HEK293T (cell line): Measurements from ENCODE around the gene POPDC2.

Source experiments
- ARNT ChIP-seq: fragments of 450-650 bp; IDR thresholded peaks from 2 replicates; pipeline ENCODE4 v1.6.1; 2017; ENCODE audit warnings: mild to moderate bottlenecking
- BHLHE40 ChIP-seq: fragments of 450-650 bp; IDR thresholded peaks from 2 replicates; pipeline ENCODE4 v1.6.1; 2016; ENCODE audit warnings: mild to moderate bottlenecking, moderate library complexity, borderline replicate concordance
- CTBP1 ChIP-seq: fragments of 450-650 bp; IDR thresholded peaks from 2 replicates; pipeline ENCODE4 v1.6.1; 2016; ENCODE audit warnings: borderline replicate concordance
- FOXA1 ChIP-seq: fragments of 450-650 bp; IDR thresholded peaks from 2 replicates; pipeline ENCODE4 v1.6.1; 2016; ENCODE audit warnings: mild to moderate bottlenecking
- FOXK2 ChIP-seq: fragments of 450-650 bp; IDR thresholded peaks from 2 replicates; pipeline ENCODE4 v1.6.1; 2016; ENCODE audit warnings: mild to moderate bottlenecking
- FOXM1 ChIP-seq: fragments of 450-650 bp; IDR thresholded peaks from 2 replicates; pipeline ENCODE4 v1.6.1; 2017; ENCODE audit warnings: mild to moderate bottlenecking, borderline replicate concordance
- L3MBTL2 ChIP-seq: fragments of 450-650 bp; conservative IDR thresholded peaks from 2 replicates; pipeline ENCODE4 v1.6.1; 2016; ENCODE audit warnings: mild to moderate bottlenecking
- SP1 ChIP-seq: fragments of 450-650 bp; IDR thresholded peaks from 2 replicates; pipeline ENCODE4 v1.6.1; 2017
- TARDBP ChIP-seq: fragments of 450-650 bp; IDR thresholded peaks from 2 replicates; pipeline ENCODE4 v1.6.1; 2016
- TF ChIP-seq, protein P1 (sequence below): fragments of 450-650 bp; IDR thresholded peaks from 2 replicates; pipeline ENCODE4 v1.6.1; 2016

DNA sequence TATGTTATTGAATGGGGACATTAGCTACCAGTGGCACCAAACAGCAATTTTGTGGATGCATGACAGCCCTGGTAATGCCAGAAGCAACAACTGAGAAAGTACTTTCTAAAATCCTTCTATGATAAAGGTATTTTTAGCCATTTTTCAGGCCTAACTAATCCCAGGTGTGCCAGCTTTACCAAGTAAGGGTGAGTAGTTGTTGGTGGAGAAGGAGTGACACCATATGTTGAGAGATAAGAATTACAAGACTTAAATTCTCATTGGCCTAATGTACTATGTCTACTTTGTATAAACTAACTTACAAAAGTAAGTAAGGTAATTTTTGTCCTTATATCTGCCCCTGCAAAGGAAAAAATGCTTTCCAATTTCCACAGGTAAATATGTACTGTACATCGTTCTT lies 20.9 kb upstream of the POPDC2 start:
- TF ChIP-seq SP1: no peak
- TF ChIP-seq BHLHE40: no peak
- no peak for TF ChIP-seq ARNT
- TF ChIP-seq FOXA1: no peak
- no peak for TF ChIP-seq TARDBP
- TF ChIP-seq FOXK2: no peak
- TF ChIP-seq CTBP1: no peak
- TF ChIP-seq, protein P1, sequence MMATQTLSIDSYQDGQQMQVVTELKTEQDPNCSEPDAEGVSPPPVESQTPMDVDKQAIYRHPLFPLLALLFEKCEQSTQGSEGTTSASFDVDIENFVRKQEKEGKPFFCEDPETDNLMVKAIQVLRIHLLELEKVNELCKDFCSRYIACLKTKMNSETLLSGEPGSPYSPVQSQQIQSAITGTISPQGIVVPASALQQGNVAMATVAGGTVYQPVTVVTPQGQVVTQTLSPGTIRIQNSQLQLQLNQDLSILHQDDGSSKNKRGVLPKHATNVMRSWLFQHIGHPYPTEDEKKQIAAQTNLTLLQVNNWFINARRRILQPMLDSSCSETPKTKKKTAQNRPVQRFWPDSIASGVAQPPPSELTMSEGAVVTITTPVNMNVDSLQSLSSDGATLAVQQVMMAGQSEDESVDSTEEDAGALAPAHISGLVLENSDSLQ: no peak
- no peak for TF ChIP-seq FOXM1
- no peak for TF ChIP-seq L3MBTL2
